Measurements from ENCODE around the gene MRGPRX3. TPM values are rescaled to one million over a fixed set of nuclear protein-coding genes. Genes with fewer than 3 reads are reported as not detected.
"Not testable (repeated sequence)": the region's sequence is repeated elsewhere in the genome, so short reads cannot be mapped to it uniquely, and the experiment has no call there.

MRGPRX3 gene
- not detected in 2 replicates for total RNA-seq (2014; rRNA removed; shearing (Covaris generic))

DNA sequence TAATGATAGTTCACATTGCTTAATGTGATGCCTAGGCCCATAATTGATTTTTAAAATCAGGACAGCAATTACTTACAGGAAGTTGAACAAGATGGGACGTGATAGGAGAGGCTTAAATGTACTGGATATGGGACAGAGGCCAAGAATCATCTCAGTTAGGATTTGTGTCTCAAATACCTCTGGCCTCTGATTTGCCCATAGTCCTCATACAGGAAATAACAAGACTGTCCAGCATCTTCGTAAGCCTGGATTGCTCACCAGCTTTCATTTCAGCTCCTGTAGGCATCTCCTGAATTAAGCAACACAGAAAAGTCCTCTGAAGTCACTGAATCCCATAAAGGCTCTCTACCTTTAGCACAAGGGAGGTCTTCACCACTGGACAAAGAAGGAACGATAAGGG lies at the start of gene MRGPRX3:
Gene MRGPRX3 (plus strand): TSS at position 231 of the 400 bp plus-strand sequence. CDS start 4,632 bp downstream, outside the sequence.
- DNase-seq (ENCODE audit: low spot score), result no peak

DNA sequence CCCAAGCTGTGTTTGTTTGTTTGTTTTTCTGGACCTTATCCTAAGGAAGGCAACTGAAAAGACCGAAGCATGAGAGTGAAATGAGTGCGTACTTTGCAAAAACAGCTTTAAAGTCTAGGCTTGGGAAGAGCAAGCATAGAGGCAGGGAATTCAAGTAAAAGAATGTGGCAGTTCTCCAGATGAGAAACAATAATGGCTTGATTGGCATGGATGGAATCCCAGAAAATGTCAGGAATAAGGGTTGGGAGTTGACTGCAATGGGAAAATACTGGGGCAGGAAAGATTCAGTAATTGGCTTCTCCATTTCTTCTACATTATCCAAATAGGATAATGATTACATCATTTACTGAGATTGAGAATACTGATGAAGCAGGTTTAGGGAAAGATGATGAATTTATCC lies 44.0 kb upstream of the MRGPRX3 start:
- DNase-seq (ENCODE audit: low spot score), result no peak

DNA sequence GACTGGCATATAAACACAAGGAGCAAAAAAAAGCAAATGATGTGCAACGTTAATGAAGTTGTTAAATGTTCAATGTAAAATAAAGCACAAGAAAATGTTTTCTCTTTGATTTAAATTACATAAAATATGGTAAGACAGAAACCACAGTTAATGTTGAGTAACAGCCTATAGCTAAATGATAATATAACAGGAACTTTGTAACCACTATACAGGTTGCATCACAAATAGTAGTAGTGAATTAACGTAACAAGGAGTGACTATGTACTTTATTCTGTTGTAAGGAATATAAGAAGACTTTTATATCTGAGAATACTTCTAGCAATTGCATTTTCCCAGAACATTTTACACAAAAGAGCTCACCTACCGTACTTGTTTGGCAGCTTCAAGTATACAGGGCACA lies 43.4 kb upstream of the MRGPRX3 start:
- no peak for DNase-seq (ENCODE audit: low spot score)

GRCh38 chr11:18091731-18092130 lies 40.6 kb upstream of the MRGPRX3 start:
- no peak for DNase-seq (ENCODE audit: low spot score)

- no peak for DNase-seq (ENCODE audit: low spot score)
Measured at GRCh38 chr11:18093959-18094358, 38.4 kb upstream of the MRGPRX3 start.

DNA sequence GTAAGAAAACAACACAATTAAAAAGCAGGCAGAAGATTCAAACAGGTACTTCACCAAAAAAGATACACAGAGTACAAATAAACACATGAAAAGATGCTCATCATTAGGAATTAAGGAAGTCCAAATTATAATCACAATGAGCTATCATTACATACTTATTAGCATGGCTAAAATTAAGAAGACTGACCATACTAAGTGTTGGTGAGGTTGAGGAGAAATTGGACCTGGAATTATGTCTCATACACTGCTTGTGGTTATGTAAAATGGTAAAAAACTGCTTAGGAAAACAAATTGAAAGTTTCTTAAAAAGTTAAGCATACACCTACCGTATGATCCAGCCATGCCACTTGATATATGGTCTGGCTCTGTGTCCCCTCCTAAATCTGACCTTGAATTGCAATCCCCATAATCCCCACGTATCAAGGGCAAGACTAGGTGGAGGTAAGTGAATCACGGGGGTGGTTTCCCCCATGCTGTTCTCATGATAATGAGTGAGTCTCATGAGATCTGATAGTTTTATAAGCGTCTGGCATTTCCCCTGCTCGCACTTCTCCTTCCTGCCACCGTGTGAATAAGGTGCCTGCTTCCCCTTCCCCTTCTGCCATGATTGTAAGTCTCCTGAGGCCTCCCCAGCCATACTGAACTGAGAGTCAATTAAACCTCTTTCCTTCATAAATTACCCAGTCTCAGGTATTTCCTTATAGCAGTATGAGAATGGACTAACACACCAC lies 31.3 kb upstream of the MRGPRX3 start:
- no peak for DNase-seq (ENCODE audit: low spot score)

DNA sequence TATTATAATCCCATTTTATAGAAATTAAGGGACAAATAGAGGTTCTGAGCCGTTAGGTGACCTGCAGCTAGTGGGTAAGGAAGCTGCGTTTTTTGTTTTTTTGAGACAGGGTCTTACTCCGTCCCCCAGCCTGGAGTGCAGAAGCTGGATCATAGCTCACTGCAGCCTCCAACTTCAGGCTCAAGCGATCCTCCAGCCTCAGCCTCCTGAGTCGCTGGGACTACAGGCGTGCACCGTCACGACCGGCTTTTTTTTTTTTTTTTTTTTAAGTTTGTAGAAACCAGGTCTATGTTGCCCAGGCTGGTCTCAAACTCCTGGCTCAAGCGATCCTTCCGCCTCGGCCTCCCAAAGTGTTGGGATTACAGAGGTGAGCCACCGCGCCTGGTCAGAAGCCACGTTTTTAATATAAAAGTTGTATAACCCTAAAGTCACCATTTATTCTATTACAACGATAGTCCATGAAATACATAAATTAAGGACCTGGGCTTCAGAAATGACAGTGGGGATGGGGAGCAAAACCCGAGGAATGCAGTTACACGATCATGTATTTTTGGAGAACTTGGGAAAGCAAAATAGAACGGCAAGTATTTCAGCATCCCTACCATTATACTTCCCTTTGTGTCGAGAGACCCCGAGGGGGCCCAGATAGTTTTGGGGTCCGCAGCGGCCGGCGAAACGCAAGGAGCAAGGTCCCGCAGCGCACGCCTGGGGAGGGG lies 27.1 kb upstream of the MRGPRX3 start:
- DNase-seq (ENCODE audit: low spot score), result no peak

GRCh38 chr11:18105802-18106574 lies 26.4 kb upstream of the MRGPRX3 start, which contains the start of gene SAAL1:
SAAL1 (minus strand) TSS chr11:18106082; CDS start chr11:18106041, 41 bp downstream.
- peak; percentile 82 for DNase-seq (ENCODE audit: low spot score)

DNA sequence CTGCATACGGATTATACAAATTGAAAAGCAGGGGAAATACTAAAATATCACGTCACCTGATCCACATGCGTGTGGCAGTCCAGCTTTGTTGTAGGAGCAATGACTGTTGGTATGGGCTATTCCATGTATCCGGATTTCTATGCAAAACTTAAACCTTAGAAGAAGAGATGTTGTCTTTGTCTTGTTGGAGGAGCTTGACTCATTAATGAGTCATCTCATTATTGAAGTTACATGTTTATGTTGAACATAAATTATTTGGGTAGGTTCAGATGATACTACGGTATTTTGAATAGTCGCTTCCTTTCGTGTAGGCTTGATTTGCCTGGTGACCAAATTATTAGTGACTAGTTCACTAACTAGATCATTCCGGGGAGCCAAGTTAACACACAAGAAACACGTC lies 25.7 kb upstream of the MRGPRX3 start:
- peak; percentile 35 for DNase-seq (ENCODE audit: low spot score)

DNA sequence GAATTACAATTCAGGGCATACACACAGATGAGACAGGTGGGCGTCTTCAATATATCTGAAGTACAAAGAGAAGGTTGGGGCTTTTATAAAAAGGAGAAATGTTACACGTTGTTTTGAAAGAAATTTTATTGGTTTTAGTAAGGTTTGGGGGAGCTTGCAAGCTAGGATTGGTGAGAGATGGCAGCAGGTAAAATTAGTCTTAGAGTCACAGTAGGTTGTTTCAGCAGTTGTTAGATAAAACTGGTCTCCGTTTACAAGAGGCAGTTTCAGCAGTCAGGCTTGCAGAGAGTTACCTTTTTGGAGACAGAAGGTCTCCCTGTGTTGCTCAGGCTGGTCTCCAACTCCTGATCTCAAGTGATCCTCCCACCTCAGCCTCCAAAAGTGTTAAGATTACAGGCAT lies 24.1 kb upstream of the MRGPRX3 start:
- DNase-seq (ENCODE audit: low spot score), result no peak

GRCh38 chr11:18111005-18111404 lies 21.4 kb upstream of the MRGPRX3 start:
- no peak for DNase-seq (ENCODE audit: low spot score)

DNA sequence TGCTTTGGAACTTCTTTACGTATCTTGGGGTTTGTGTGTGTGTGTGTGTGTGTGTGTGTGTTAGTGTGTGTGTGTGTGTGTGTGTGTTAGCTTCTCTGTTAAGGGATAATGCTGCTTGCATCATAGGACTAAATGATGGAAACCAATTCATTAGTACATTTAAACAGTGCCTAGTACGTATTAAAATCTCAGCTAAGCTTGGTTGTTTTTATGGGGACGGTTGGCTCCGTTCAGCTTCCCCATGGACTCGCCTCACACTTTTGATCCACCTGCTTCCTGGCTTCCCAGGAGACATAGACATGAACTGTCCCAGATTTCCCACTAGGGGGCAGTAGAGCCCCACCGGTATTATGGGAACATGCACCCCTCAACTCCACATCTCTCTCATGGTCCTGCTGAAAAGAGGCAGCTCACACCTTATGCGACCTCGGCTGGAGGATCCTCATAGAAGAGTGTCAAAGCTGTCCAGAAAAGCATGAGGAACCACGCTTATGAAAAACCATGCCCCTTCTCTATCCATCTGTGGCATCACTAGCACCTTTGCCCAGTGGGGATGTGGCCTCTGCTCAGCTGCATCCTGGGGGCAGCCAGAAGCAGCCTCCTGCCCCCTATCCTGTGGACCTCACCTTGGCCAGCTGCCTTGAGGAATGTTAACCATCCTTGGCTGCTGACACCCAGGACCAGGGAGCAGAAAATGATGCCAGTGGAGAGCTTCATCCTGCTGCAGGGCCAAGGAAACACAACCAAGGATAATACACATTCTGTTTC lies 16.8 kb upstream of the MRGPRX3 start:
- DNase-seq (ENCODE audit: low spot score), result peak; percentile 69

DNA sequence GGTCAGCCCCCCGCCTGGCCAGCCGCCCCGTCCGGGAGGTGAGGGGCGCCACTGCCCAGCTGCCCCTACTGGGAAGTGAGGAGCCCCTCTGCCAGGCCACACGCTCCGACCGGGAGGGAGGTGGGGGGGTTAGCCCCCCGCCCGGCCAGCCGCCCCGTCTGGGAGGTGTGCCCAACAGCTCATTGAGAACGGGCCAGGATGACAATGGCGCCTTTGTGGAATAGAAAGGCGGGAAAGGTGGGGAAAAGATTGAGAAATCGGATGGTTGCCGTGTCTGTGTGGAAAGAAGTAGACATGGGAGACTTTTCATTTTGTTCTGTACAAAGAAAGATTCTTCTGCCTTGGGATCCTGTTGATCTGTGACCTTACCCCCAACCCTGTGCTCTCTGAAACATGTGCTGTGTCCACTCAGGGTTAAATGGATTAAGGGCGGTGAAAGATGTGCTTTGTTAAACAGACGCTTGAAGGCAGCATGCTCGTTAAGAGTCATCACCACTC lies 11.0 kb upstream of the MRGPRX3 start:
- DNase-seq (ENCODE audit: low spot score), result not testable (repeated sequence)

GRCh38 chr11:18131115-18131514 lies 1.3 kb upstream of the MRGPRX3 start:
- not testable (repeated sequence) for DNase-seq (ENCODE audit: low spot score)

GRCh38 chr11:18135308-18135707 lies 2.9 kb downstream of the MRGPRX3 start:
- DNase-seq (ENCODE audit: low spot score), result no peak

- no peak for DNase-seq (ENCODE audit: low spot score)
Measured at GRCh38 chr11:18137186-18137800, 4.9 kb downstream of the MRGPRX3 start.

DNA sequence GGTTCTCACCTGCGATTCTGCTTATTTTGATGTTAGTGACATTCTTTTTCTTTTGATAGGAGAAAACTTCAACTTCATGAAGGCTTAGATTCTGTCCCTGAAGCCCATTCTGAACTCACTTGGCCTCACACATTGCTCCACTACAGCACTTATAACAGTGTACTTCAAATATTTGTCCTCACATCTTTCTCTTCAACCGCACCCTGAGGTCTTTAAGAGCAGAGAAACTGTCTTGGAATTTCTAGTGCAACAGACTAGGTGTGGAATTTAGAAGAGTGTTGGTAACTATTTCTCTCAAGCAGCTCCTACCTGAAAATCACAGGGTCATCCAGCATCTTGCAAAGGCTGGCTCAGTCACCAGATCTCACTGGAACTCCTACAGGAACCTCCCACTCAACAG lies 7.8 kb downstream of the MRGPRX3 start:
- no peak for DNase-seq (ENCODE audit: low spot score)

GRCh38 chr11:18144243-18144642 lies 11.9 kb downstream of the MRGPRX3 start:
- peak; percentile 62 for DNase-seq (ENCODE audit: low spot score)

DNA sequence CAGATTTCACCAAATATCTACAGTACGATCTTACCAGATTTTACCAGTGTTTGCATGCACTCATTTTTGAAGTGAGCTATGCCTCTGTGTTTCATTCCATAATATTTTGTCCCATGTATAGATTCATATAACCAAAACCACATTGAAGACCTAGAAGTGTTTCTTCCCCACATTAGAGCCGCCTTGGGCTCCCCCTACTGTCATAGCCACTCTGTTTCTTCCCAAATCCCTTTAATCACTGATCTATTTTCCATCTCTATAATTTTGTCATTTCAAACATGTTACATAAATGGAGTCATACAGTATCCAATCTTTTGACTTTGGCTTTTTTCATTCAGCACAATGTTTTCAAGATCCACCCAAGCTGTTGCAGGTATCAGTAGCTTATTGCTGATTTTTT lies 12.7 kb downstream of the MRGPRX3 start:
- no peak for DNase-seq (ENCODE audit: low spot score)

DNA sequence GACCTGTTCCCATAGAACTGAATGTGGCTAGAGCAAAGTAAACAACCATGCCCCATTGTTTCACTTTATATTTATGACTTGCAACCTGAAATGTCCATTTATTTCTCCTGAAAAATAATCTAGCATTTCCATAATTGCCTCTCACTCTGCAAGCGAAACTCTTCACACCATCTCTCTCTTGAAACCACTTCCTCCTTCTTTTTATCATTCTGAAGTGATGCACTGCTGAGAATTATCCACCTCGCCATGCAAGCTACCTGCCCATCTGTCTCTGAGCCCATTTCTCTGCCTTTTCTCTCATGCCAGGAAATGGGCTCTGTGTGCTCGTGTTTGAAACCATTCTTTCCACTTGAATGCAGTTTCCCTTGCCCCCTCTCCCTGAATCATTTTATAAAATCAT lies 13.5 kb downstream of the MRGPRX3 start:
- no peak for DNase-seq (ENCODE audit: low spot score)

GRCh38 chr11:18151581-18151980 lies 19.2 kb downstream of the MRGPRX3 start:
- no peak for DNase-seq (ENCODE audit: low spot score)
